Psoas muscle (tissue), 8 donors: ENCODE measurements around the gene BOLA2B. TPM values are rescaled to one million over a fixed set of nuclear protein-coding genes. Genes with fewer than 3 reads are reported as not detected.

Experiments used
- ATAC-seq, 4 donors: fragments of 200-7000 bp; cut with Tn5 transposase; one replicate each; pipeline ENCODE4 v1.9.1; 2020; ENCODE audit warnings: moderate library complexity in 3 of 4, mild to moderate bottlenecking in 2 of 4
- DNase-seq, 2 donors: peaks; one replicate each; pipeline ENCODE4 v3.0.0-alpha.2; 2020
- H3K27ac ChIP-seq: fragments of 200-600 bp; one replicate; pipeline ENCODE4 v1.8.0; 2022
- H3K27me3 ChIP-seq, 3 donors: fragments of 200-600 bp in 1 of 3; one replicate each; pipeline versions ENCODE4 v1.6.1 to v1.8.0; 2013 to 2022; ENCODE audit warnings: low read length in 2 of 3, mild to moderate bottlenecking in 2 of 3, moderate library complexity in 1 of 3; ENCODE audit not compliant: insufficient read depth in 3 of 3
- H3K36me3 ChIP-seq, 2 donors: fragments of 200-600 bp in 1 of 2; one replicate each; pipeline versions ENCODE4 v1.6.1 to v1.8.0; 2013 to 2022; ENCODE audit warnings: low read depth in 1 of 2, mild to moderate bottlenecking in 1 of 2, moderate library complexity in 1 of 2; ENCODE audit not compliant: insufficient read depth in 1 of 2
- H3K4me1 ChIP-seq: fragments of 200-600 bp; one replicate; pipeline ENCODE4 v1.8.0; 2022
- H3K4me3 ChIP-seq: fragments of 200-600 bp; one replicate; pipeline ENCODE4 v1.8.0; 2022; ENCODE audit warnings: mild to moderate bottlenecking
- H3K9me3 ChIP-seq: fragments of 200-600 bp; one replicate; pipeline ENCODE4 v1.8.0; 2022
- CTCF ChIP-seq: fragments of 200-600 bp; IDR thresholded peaks from one replicate; pipeline ENCODE4 v1.8.0; 2022; ENCODE audit warnings: antibody characterized with exemption
- WGBS, 3 donors: extraction: QIAGEN DNeasy Blood & Tissue Kit; methylation state at CpG; one replicate each; pipeline versions ENCODE4 v1.1.6 to v1.1.7; 2013; 5-methylcytosine and 5-hydroxymethylcytosine counted together
- intact Hi-C, 2 donors: fragments of 100-400 bp; cut with DNase I; formaldehyde crosslinking; loops; one replicate each; pipeline versions ENCODE4 v1.11.0 to v1.14.2; 2022
- polyA plus RNA-seq, 3 donors: library from polyadenylated mRNA; stranded (reverse); fragments of 200-250 nt; gene quantifications; one replicate each; pipeline ENCODE4 v1.2.3, GENCODE V29; 2013
- total RNA-seq, 4 donors: library from RNA; stranded (reverse); fragmentation: NEBNext Ultra II Directional in 2 of 4; extraction: Animal tissue kit (Norgen Biotek cat#: 25700) in 2 of 4; gene quantifications; one replicate each; pipeline versions ENCODE4 v1.2.1 to v1.2.4, GENCODE V29; 2021 to 2023
- donor health status: healthy with polysubstance abuse.
- donor health status: DM: no; HTN: no; CAD: no; lungs with moderate emphysema.
- donor health status: Bipolar disorder and iron deficiency.
- donor health status: healthy.
- donor health status: DM: yes; HTN: yes; CAD: no.
- donor health status: DM: no; HTN: no; CAD: no.
- donor health status: DM: no; HTN: no; CAD: no.
- donor health status: DM: yes; HTN: yes; CAD: no.

Gene BOLA2B
- total and polyA plus RNA-seq, 7 donors, result 54.0 to 700 (median 69.1) TPM

GRCh38 chr16:30186444-30186781, 7.1 kb downstream of the BOLA2B start:
- H3K36me3 ChIP-seq, result no peaks in the 10 kb centered on the region
- no peak for TF ChIP-seq CTCF
- H3K4me1 ChIP-seq, result peaks cover 4% of the 10 kb centered on the region
- intact Hi-C loops, result no loop called here
- no peak for DNase-seq
- no peak overlapping the region for H3K27ac ChIP-seq
- no peaks in the 10 kb centered on the region for H3K9me3 ChIP-seq
- H3K4me3 ChIP-seq, result peak overlapping the region; percentile 11
- ATAC-seq, result no peak
- H3K27me3 ChIP-seq, result no peaks in the 10 kb centered on the region
- 75 to 88% (median 83%) methylated on average over 9 of the region's 9 CpGs for WGBS, 3 donors

- WGBS, 3 donors, result 66 to 71% (median 68%) methylated on average over 13 to 15 of the region's 15 CpGs
- no peak for TF ChIP-seq CTCF
- DNase-seq (peak; percentile 45 to 76), ATAC-seq (peak in 1 of 4 donors; percentile 4)
- intact Hi-C loops, result no loop called here
- H3K27me3 ChIP-seq, result no peaks in the 10 kb centered on the region
- H3K9me3 ChIP-seq, result no peaks in the 10 kb centered on the region
- no peak overlapping the region for H3K27ac ChIP-seq
- peaks cover 4% of the 10 kb centered on the region for H3K4me1 ChIP-seq
- H3K36me3 ChIP-seq, result no peaks in the 10 kb centered on the region
- peak overlapping the region; percentile 11 for H3K4me3 ChIP-seq
These were observed 7.6 kb downstream of the BOLA2B start for GRCh38 chr16:30185683-30186421.

- Histone ChIP-seq H3K4me3 (peak overlapping the region; percentile 79), H3K9me3 (no peaks in the 10 kb centered on the region), H3K27ac (no peak overlapping the region), H3K4me1 (peaks cover 4% of the 10 kb centered on the region), H3K36me3 (no peaks in the 10 kb centered on the region), H3K27me3 (no peaks in the 10 kb centered on the region)
- ATAC-seq, result no peak
- no peak for TF ChIP-seq CTCF
- WGBS, 3 donors, result 76 to 79% (median 76%) methylated on average over 13 of the region's 13 CpGs
- peak; percentile 14 to 58 for DNase-seq
- intact Hi-C loops, result loop anchor here in 1 of 2 donors (5.0 kb wide), 3 partner anchors 63 to 143 kb away; partner anchors contain the start of genes MAPK3 and YPEL3
These were observed 8.4 kb downstream of the BOLA2B start for GRCh38 chr16:30184891-30185682.

- TF ChIP-seq CTCF, result no peak
- Histone ChIP-seq H3K27me3 (no peaks in the 10 kb centered on the region), H3K4me1 (peaks cover 4% of the 10 kb centered on the region), H3K27ac (no peak overlapping the region), H3K4me3 (peak overlapping the region; percentile 79), H3K9me3 (no peaks in the 10 kb centered on the region), H3K36me3 (no peaks in the 10 kb centered on the region)
- intact Hi-C loops, result loop anchor here in 1 of 2 donors (5.0 kb wide), 3 partner anchors 62 to 142 kb away; partner anchors contain the start of genes MAPK3 and YPEL3
- DNase-seq (peak; percentile 23 to 63), ATAC-seq (no peak)
- 36 to 40% (median 38%) methylated on average over 20 to 24 of the region's 24 CpGs for WGBS, 3 donors
These were observed 9.2 kb downstream of the BOLA2B start for GRCh38 chr16:30184096-30184890.
